8988T (cell line): ENCODE measurements around the gene EFCAB13.
A peak's percentile ranks its signal among the peaks of the same experiment; 100 is the strongest.
"Not testable (repeated sequence)": the region's sequence is repeated elsewhere in the genome, so short reads cannot be mapped to it uniquely, and the experiment has no call there.

ENCODE experiments used
- DNase-seq: peaks from one replicate; pipeline ENCODE4 v3.0.0; 2011

EFCAB13 gene

GRCh38 chr17:47332287-47332686 lies 8.5 kb downstream of the EFCAB13 start:
- no peak for DNase-seq

DNA sequence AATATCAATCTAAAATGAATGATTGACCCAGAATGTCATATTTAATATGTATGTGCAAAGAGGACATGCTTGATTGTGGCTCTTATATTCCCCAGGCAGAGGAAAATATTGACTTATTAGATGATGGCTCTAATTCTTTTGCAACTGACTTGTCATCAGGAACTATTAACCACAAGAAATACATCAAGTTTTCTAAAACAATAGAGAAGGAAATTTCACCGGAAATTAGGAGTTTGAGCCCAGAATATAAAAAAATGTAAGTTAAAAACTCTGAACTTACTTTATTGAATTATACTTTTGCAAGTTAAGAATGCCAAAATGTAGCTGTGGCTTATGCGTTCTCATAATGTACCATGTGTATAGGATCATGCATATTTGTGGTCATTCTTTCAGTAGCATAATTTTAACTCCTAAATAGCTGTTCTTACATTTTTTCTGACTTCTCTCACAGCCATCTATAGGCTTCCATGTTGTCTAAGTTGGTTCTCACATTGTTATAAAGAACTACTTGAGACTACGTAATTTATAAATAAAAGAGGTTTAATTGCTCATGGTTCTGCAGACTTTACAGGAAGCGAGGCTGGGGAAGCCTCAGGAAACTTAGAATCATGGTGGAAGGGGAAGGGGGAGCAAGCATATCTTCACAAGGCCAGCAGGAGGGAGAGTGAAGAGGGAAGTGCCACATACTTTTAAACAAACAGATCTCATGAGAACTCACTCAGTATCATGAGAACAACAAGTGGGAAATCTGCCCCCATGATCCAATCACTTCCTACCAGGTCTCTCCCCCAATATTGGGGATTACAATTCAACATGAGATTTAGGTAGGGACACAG lies 11.6 kb downstream of the EFCAB13 start:
- DNase-seq: no peak

GRCh38 chr17:47338026-47338425 lies 14.3 kb downstream of the EFCAB13 start:
- DNase-seq: no peak

- DNase-seq: no peak
Observed at GRCh38 chr17:47352848-47353247, 29.1 kb downstream of the EFCAB13 start.

- no peak for DNase-seq
Observed at GRCh38 chr17:47358652-47359051, 34.9 kb downstream of the EFCAB13 start.

- no peak for DNase-seq
Observed at GRCh38 chr17:47363171-47363570, 39.4 kb downstream of the EFCAB13 start.

- no peak for DNase-seq
Observed at GRCh38 chr17:47367257-47367656, 43.5 kb downstream of the EFCAB13 start.

GRCh38 chr17:47368262-47368661 lies 44.5 kb downstream of the EFCAB13 start:
- DNase-seq: no peak

DNA sequence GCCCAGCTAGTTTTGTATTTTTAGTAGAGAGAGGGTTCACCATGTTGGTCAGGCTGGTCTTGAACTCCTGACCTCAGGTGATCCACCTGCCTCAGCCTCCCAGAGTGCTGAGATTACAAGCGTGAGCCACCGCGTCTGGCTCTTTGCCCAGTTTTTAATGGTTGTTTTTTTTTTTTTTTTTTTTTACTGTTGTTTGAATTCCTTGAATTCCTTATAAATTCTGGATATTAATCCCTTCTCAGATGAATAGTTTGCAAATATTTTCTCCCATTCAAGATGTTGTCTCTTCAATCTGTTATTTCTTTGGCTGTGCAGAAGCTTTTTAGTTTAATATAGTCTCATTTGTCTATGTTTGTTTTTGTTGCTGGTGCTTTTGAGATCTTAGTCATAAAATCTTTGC lies 47.1 kb downstream of the EFCAB13 start:
- not testable (repeated sequence) for DNase-seq

- no peak for DNase-seq
Observed at GRCh38 chr17:47373002-47373401, 49.2 kb downstream of the EFCAB13 start.

DNA sequence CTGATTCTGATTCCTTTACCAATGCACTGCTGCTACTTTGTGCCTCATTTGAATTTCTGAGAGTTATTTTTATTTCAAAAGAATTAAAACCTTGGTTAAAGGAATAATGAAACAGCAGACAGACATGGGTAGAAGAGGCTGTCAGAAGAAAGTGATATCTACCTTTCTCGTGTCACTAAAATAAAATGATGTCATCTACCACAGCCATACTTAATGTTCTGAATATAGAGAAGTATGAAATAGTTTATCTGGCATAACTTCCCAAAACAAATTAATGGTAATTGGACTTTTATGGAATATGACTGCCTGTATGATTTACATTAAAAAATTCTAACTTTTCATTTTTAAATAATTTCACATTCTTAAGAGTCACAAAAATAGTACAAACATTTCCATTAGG lies 52.5 kb downstream of the EFCAB13 start:
- no peak for DNase-seq

- DNase-seq: no peak
Observed at GRCh38 chr17:47388825-47389224, 65.1 kb downstream of the EFCAB13 start.

DNA sequence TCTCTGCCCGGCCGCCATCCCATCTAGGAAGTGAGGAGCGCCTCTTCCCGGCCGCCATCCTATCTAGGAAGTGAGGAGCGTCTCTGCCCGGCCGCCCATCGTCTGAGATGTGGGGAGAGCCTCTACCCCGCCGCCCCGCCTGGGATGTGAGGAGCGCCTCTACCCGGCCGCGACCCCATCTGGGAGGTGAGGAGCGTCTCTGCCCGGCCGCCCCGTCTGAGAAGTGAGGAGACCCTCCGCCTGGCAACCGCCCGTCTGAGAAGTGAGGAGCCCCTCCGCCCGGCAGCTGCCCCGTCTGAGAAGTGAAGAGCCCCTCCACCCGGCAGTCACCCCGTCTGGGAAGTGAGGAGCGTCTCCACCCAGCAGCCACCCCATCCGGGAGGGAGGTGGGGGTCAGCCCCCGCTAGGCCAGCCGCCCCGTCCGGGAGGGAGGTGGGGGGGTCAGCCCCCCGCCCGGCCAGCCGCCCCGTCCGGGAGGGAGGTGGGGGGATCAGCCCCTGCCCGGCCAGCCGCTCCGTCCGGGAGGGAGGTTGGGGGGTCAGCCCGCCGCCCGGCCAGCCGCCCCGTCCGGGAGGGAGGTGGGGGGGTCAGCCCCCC lies 73.9 kb downstream of the EFCAB13 start:
- DNase-seq: not testable (repeated sequence)

DNA sequence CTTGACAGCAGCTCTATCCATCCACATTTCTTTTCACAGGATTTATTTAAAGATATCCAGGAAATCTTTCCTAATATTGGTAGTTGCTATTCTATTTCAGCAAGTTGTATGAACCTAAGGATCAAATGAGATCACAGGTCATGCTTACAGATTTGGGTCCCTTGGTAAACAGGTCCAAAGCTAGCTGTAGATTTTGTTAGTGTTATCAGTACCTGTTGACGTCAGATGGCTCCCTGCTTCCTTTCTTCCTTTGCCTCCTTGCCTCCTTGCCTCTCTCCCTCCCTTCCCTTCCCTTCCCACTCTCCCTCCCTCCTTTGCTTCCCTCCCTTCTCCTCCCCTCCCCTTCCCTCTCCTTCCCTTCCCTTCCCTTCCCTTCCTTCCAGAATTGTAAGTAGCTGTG lies 76.6 kb downstream of the EFCAB13 start:
- no peak for DNase-seq

GRCh38 chr17:47401100-47401499 lies 77.3 kb downstream of the EFCAB13 start:
- no peak for DNase-seq

GRCh38 chr17:47404006-47404405 lies 80.3 kb downstream of the EFCAB13 start:
- DNase-seq: no peak

- DNase-seq: no peak
Observed at GRCh38 chr17:47404875-47405274, 81.1 kb downstream of the EFCAB13 start.

- DNase-seq: no peak
Observed at GRCh38 chr17:47413872-47414271, 90.1 kb downstream of the EFCAB13 start.

GRCh38 chr17:47414612-47415011 lies 90.9 kb downstream of the EFCAB13 start:
- DNase-seq: no peak

- peak; percentile 88 for DNase-seq
Observed at GRCh38 chr17:47423406-47424295, 99.9 kb downstream of the EFCAB13 start.

DNA sequence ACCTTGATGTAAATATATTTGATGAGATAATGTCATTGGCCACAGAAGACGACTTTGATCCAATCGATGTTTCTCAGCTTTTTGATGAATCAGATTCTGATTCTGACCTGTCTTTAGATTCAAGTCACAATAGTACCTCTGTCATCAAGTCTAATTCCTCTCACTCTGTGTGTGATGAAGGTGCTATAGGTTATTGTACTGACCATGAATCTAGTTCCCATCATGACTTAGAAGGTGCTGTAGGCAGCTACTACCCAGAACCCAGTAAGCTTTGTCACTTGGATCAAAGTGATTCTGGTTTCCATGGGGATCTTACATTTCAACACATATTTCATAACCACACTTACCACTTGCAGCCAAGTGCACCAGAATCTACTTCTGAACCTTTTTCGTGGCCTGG lies 101.5 kb downstream of the EFCAB13 start:
- not testable (repeated sequence) for DNase-seq

DNA sequence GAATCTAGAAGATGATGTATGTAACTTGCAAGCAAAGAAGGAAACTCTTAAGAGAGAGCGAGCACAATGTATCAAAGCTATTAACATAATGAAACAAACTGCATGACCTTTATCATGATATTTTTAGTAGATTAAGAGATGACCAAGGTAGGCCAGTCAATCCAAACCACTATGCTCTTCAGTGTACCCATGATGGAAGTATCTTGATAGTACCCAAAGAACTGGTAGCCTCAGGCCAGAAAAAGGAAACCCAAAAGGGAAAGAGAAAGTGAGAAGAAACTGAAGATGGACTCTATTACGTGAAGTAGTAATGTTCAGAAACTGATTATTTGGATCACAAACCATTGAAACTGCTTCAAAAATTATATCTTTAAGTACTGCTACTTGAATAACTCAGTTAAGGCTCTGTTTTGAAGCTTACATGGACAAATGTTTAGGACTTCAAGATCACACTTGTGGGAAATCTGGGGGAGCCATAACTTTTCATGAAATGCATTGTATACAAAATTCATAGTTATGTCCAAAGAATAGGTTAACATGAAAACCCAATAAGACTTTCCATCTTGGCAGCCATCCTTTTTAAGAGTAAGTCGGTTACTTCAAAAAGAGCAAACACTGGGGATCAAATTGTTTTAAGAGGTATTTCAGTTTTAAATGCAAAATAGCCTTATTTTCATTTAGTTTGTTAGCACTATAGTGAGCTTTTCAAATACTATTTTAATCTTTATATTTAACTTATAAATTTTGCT lies 102.3 kb downstream of the EFCAB13 start:
- not testable (repeated sequence) for DNase-seq

DNA sequence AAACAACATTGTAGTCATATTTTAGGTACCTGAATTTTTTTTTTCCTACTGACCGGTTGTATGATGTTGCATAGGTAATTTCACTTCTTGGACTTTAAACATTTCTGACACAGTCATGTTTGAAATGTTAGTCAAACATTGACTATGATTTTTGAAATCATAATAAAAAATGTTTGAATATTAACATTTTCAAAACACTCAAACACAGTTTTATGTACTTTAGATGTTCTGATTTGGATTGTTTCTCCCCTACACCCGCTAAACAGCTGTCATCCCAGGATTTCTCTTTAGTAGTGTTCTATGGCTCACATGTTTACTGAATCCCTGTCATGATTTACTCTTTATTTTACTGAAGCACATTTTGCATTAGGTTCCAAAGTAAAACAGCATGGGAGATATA lies 104.2 kb downstream of the EFCAB13 start:
- DNase-seq: no peak
